GM12891 (cell line): Measurements from ENCODE around the gene CCDC83. TPM values are rescaled to one million over a fixed set of nuclear protein-coding genes. Genes with fewer than 3 reads are reported as not detected.

Experiments used
- DNase-seq: peaks from one replicate; pipeline ENCODE4 v3.0.0; 2011; ENCODE audit warnings: low spot score; ENCODE audit not compliant: insufficient read length
- FAIRE-seq: peaks from 2 replicates; lab custom pipeline; 2011; peaks lifted over from hg19 to GRCh38; lab: Jason Lieb, UNC
- PAX5 ChIP-seq: IDR thresholded peaks from 2 replicates; pipeline ENCODE4 v1.6.1; 2011; ENCODE audit warnings: low read length, moderate library complexity, mild to moderate bottlenecking; ENCODE audit not compliant: insufficient read depth, severe bottlenecking
- POLR2A ChIP-seq: IDR thresholded peaks from 2 replicates; pipeline ENCODE4 v1.6.1; 2011; ENCODE audit warnings: low read depth, low read length, control low read depth
- POLR2AphosphoS5 ChIP-seq: IDR thresholded peaks from 2 replicates; pipeline ENCODE4 v1.6.1; 2011; ENCODE audit warnings: low read depth, low read length, control low read depth
- POU2F2 ChIP-seq: IDR thresholded peaks from 2 replicates; pipeline ENCODE4 v1.6.1; 2011; ENCODE audit warnings: low read depth, mild to moderate bottlenecking, control low read depth, low read length, moderate library complexity
- SPI1 ChIP-seq: IDR thresholded peaks from 2 replicates; pipeline ENCODE4 v1.6.1; 2011; ENCODE audit warnings: low read depth, low read length, control low read depth
- TAF1 ChIP-seq: IDR thresholded peaks from 2 replicates; pipeline ENCODE4 v1.6.1; 2011; ENCODE audit warnings: low read depth, low read length, control low read depth
- polyA plus RNA-seq: library from polyadenylated mRNA; unstranded; fragments of >200 nt; gene quantifications from one replicate; pipeline ENCODE4 v1.2.1, GENCODE V29; 2012; ENCODE audit warnings: low read depth, missing spikeins, inconsistent platforms; ENCODE audit not compliant: missing spikeins

Gene CCDC83
- polyA plus RNA-seq = not detected

GRCh38 chr11:85855341-85855656 lies at the start of gene CCDC83:
Gene CCDC83, plus strand, starts transcription at chr11:85855383. Its CDS starts 9,741 bp downstream, at chr11:85865124.
- FAIRE-seq (no peak), DNase-seq (no peak)
- TF ChIP-seq POLR2AphosphoS5 (no peak), POU2F2 (no peak), SPI1 (no peak), POLR2A (no peak), TAF1 (no peak), PAX5 (no peak)

GRCh38 chr11:85805387-85805786 lies 49.8 kb upstream of the CCDC83 start:
- no peak for FAIRE-seq
- DNase-seq = no peak
- TF ChIP-seq POU2F2 (no peak), POLR2AphosphoS5 (no peak), POLR2A (no peak), PAX5 (no peak), TAF1 (no peak), SPI1 (no peak)

GRCh38 chr11:85806016-85806415 lies 49.2 kb upstream of the CCDC83 start:
- DNase-seq (no peak), FAIRE-seq (no peak)
- TF ChIP-seq POU2F2 (no peak), PAX5 (no peak), POLR2A (no peak), POLR2AphosphoS5 (no peak), SPI1 (no peak), TAF1 (no peak)

- TF ChIP-seq TAF1 (no peak), POLR2AphosphoS5 (no peak), SPI1 (no peak), PAX5 (no peak), POU2F2 (no peak), POLR2A (no peak)
- no peak for DNase-seq
- no peak for FAIRE-seq
Observed at GRCh38 chr11:85806876-85807275, 48.3 kb upstream of the CCDC83 start.

- no peak for FAIRE-seq
- DNase-seq = no peak
- TF ChIP-seq POU2F2 (no peak), SPI1 (no peak)
Observed at GRCh38 chr11:85809191-85809590, 46.0 kb upstream of the CCDC83 start.

- DNase-seq (no peak), FAIRE-seq (no peak)
- TF ChIP-seq SPI1 (no peak), PAX5 (no peak), POLR2AphosphoS5 (no peak), POLR2A (no peak), TAF1 (no peak)
Observed at GRCh38 chr11:85809863-85810262, 45.3 kb upstream of the CCDC83 start.

- TF ChIP-seq TAF1 = no peak
- FAIRE-seq = no peak
- no peak for DNase-seq
Observed at GRCh38 chr11:85810521-85810870, 44.7 kb upstream of the CCDC83 start.

GRCh38 chr11:85810871-85811611 lies 44.1 kb upstream of the CCDC83 start, which contains the start of gene SYTL2:
Gene SYTL2, minus strand, starts transcription at chr11:85811141. Its CDS starts 53,416 bp downstream, at chr11:85757725.
- peak; percentile 51 for FAIRE-seq
- TF ChIP-seq SPI1 (no peak), TAF1 (no peak), PAX5 (no peak), POU2F2 (no peak), POLR2A (no peak), POLR2AphosphoS5 (no peak)
- DNase-seq = peak; percentile 50

GRCh38 chr11:85811624-85812023 lies 43.6 kb upstream of the CCDC83 start:
- DNase-seq (no peak), FAIRE-seq (no peak)
- no peak for TF ChIP-seq PAX5

GRCh38 chr11:85813721-85814120 lies 41.5 kb upstream of the CCDC83 start:
- DNase-seq (no peak), FAIRE-seq (no peak)
- TF ChIP-seq TAF1 = no peak
- TF ChIP-seq SPI1 = no peak
- no peak for TF ChIP-seq POU2F2
- TF ChIP-seq POLR2AphosphoS5 = no peak
- TF ChIP-seq PAX5 = no peak
- TF ChIP-seq POLR2A = no peak

GRCh38 chr11:85815186-85815931 lies 39.8 kb upstream of the CCDC83 start:
- FAIRE-seq (no peak), DNase-seq (no peak)
- TF ChIP-seq TAF1 = no peak
- no peak for TF ChIP-seq SPI1
- TF ChIP-seq POU2F2 = no peak
- TF ChIP-seq POLR2A = no peak
- no peak for TF ChIP-seq PAX5
- no peak for TF ChIP-seq POLR2AphosphoS5

GRCh38 chr11:85819441-85819840 lies 35.7 kb upstream of the CCDC83 start:
- no peak for TF ChIP-seq SPI1
- no peak for TF ChIP-seq POU2F2
- no peak for TF ChIP-seq POLR2A
- no peak for TF ChIP-seq POLR2AphosphoS5
- no peak for TF ChIP-seq TAF1
- no peak for TF ChIP-seq PAX5
- FAIRE-seq = no peak
- DNase-seq = no peak
